ENCODE results near the gene IL22RA1.

IL22RA1 gene

GRCh38 chr1:24096009-24096738, 46.8 kb downstream of the IL22RA1 start:
- no peak for DNase-seq

- DNase-seq: no peak
Measured at GRCh38 chr1:24095140-24095859, 47.6 kb downstream of the IL22RA1 start.

GRCh38 chr1:24094554-24094953, 48.4 kb downstream of the IL22RA1 start:
- no peak for DNase-seq

- DNase-seq: no peak
Measured at GRCh38 chr1:24093732-24094131, 49.2 kb downstream of the IL22RA1 start.

- no peak for DNase-seq
Measured at GRCh38 chr1:24092979-24093378, 50.0 kb downstream of the IL22RA1 start.

GRCh38 chr1:24091971-24092482, 50.9 kb downstream of the IL22RA1 start:
- no peak for DNase-seq

GRCh38 chr1:24090736-24091135, 52.2 kb downstream of the IL22RA1 start:
- DNase-seq: no peak

- DNase-seq: no peak
Measured at GRCh38 chr1:24089743-24090555, 53.0 kb downstream of the IL22RA1 start.

- DNase-seq: no peak
Measured at GRCh38 chr1:24089027-24089742, 53.8 kb downstream of the IL22RA1 start.

GRCh38 chr1:24086466-24086865, 56.5 kb downstream of the IL22RA1 start:
- DNase-seq: no peak

GRCh38 chr1:24085546-24085945, 57.4 kb downstream of the IL22RA1 start:
- DNase-seq: no peak

GRCh38 chr1:24085007-24085406, 57.9 kb downstream of the IL22RA1 start:
- DNase-seq: no peak

GRCh38 chr1:24084050-24084449, 58.9 kb downstream of the IL22RA1 start:
- no peak for DNase-seq

GRCh38 chr1:24082372-24082771, 60.6 kb downstream of the IL22RA1 start:
- DNase-seq: no peak

GRCh38 chr1:24081190-24081589, 61.8 kb downstream of the IL22RA1 start:
- no peak for DNase-seq

GRCh38 chr1:24080131-24080530, 62.8 kb downstream of the IL22RA1 start:
- no peak for DNase-seq

GRCh38 chr1:24077278-24077978, 65.5 kb downstream of the IL22RA1 start:
- no peak for DNase-seq

GRCh38 chr1:24075946-24076345, 67.0 kb downstream of the IL22RA1 start:
- no peak for DNase-seq

GRCh38 chr1:24075590-24075854, 67.4 kb downstream of the IL22RA1 start:
- no peak for DNase-seq

GRCh38 chr1:24074817-24075589, 67.9 kb downstream of the IL22RA1 start:
- DNase-seq: no peak

GRCh38 chr1:24074196-24074595, 68.7 kb downstream of the IL22RA1 start:
- DNase-seq: no peak

- DNase-seq: no peak
Measured at GRCh38 chr1:24071941-24072340, 71.0 kb downstream of the IL22RA1 start.

Measured in right forelimb (tissue), 1 donor.